ENCODE measurements around the gene EVA1C.
"Not testable (repeated sequence)": the region's sequence is repeated elsewhere in the genome, so short reads cannot be mapped to it uniquely, and the experiment has no call there.

Gene EVA1C

GRCh38 chr21:32549440-32549839, 136.9 kb downstream of the EVA1C start:
- no peak overlapping the region for H3K4me3 ChIP-seq (ENCODE audit: low read depth, low read length)
- no peak for DNase-seq (ENCODE audit: low read depth)
- TF ChIP-seq, protein P1, sequence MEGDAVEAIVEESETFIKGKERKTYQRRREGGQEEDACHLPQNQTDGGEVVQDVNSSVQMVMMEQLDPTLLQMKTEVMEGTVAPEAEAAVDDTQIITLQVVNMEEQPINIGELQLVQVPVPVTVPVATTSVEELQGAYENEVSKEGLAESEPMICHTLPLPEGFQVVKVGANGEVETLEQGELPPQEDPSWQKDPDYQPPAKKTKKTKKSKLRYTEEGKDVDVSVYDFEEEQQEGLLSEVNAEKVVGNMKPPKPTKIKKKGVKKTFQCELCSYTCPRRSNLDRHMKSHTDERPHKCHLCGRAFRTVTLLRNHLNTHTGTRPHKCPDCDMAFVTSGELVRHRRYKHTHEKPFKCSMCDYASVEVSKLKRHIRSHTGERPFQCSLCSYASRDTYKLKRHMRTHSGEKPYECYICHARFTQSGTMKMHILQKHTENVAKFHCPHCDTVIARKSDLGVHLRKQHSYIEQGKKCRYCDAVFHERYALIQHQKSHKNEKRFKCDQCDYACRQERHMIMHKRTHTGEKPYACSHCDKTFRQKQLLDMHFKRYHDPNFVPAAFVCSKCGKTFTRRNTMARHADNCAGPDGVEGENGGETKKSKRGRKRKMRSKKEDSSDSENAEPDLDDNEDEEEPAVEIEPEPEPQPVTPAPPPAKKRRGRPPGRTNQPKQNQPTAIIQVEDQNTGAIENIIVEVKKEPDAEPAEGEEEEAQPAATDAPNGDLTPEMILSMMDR (IDR thresholded peaks at IDR 0.05; ENCODE audit: insufficient read depth, low read depth, low read length, missing control alignments): no peak

GRCh38 chr21:32549886-32550285, 137.4 kb downstream of the EVA1C start:
- H3K4me3 ChIP-seq (ENCODE audit: low read depth, low read length): no peak overlapping the region
- TF ChIP-seq, protein P1 (IDR thresholded peaks at IDR 0.05; ENCODE audit: insufficient read depth, low read depth, low read length, missing control alignments): no peak
- DNase-seq (ENCODE audit: low read depth): no peak

- TF ChIP-seq, protein P1 (IDR thresholded peaks at IDR 0.05; ENCODE audit: insufficient read depth, low read depth, low read length, missing control alignments): no peak
- no peak overlapping the region for H3K4me3 ChIP-seq (ENCODE audit: low read depth, low read length)
- DNase-seq (ENCODE audit: low read depth): no peak
These were observed 142.5 kb downstream of the EVA1C start for GRCh38 chr21:32554832-32555638.

DNA sequence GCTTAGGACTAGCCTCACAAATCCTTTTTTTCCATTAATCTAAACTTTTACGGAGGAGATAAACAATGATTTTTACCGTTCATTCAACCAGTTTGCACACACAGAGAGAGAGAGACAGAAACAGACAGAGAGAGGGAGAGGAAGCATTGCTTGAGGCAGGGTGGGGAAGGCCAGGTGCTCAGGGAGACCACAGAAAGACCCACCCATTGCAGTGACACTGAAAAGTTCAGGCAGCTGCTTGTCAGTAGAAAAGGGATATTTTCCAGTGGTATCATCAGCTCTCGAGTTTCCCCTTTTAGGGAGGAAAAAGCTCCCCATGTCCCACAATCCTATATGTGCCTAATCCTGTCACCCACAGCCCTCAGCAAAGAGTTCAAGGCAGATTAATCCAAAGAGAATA, 145.6 kb downstream of the EVA1C start:
- no peak overlapping the region for H3K4me3 ChIP-seq (ENCODE audit: low read depth, low read length)
- TF ChIP-seq, protein P1 (IDR thresholded peaks at IDR 0.05; ENCODE audit: insufficient read depth, low read depth, low read length, missing control alignments): no peak
- no peak for DNase-seq (ENCODE audit: low read depth)

GRCh38 chr21:32559006-32559610, 146.6 kb downstream of the EVA1C start:
- DNase-seq (ENCODE audit: low read depth): no peak
- H3K4me3 ChIP-seq (ENCODE audit: low read depth, low read length): no peak overlapping the region
- TF ChIP-seq, protein P1 (IDR thresholded peaks at IDR 0.05; ENCODE audit: insufficient read depth, low read depth, low read length, missing control alignments): no peak

GRCh38 chr21:32560896-32561295, 148.4 kb downstream of the EVA1C start:
- no peak for DNase-seq (ENCODE audit: low read depth)
- H3K4me3 ChIP-seq (ENCODE audit: low read depth, low read length): no peak overlapping the region
- TF ChIP-seq, protein P1 (IDR thresholded peaks at IDR 0.05; ENCODE audit: insufficient read depth, low read depth, low read length, missing control alignments): no peak

GRCh38 chr21:32561476-32561875, 149.0 kb downstream of the EVA1C start:
- not testable (repeated sequence) for DNase-seq (ENCODE audit: low read depth); H3K4me3 ChIP-seq (ENCODE audit: low read depth, low read length)

Measured in GM12865 (cell line).